PFSK-1 (cell line): Measurements from ENCODE around the gene MAP3K21.

ENCODE experiments used
- FOXP2 ChIP-seq: optimal IDR thresholded peaks from 2 replicates; pipeline ENCODE3; 2011; ENCODE audit warnings: borderline replicate concordance, control low read depth, inconsistent platforms; ENCODE audit not compliant: insufficient read depth; ENCODE audit errors: extremely low read length, extremely low read depth
- POLR2AphosphoS5 ChIP-seq: IDR thresholded peaks from 2 replicates; pipeline ENCODE4 v1.6.1; 2012; ENCODE audit warnings: low read depth, mild to moderate bottlenecking, control low read depth, low read length, moderate library complexity
- SIN3A ChIP-seq: IDR thresholded peaks from 2 replicates; pipeline ENCODE4 v1.6.1; 2012; ENCODE audit warnings: mild to moderate bottlenecking, low read length, moderate library complexity, borderline replicate concordance; ENCODE audit not compliant: insufficient read depth
- TAF1 ChIP-seq: IDR thresholded peaks from 2 replicates; pipeline ENCODE4 v1.6.1; 2012; ENCODE audit warnings: low read length, control low read depth, borderline replicate concordance; ENCODE audit not compliant: insufficient read depth
- TF ChIP-seq, protein P1 (sequence below), 2 experiments: IDR thresholded peaks; 2 replicates each; pipeline versions ENCODE4 v1.6.1 to v1.8.0; 2011 to 2012; ENCODE audit warnings: low read depth in 2 of 2, low read length in 2 of 2, control low read depth in 1 of 2, inconsistent platforms in 1 of 2, mild to moderate bottlenecking in 1 of 2, moderate library complexity in 1 of 2; ENCODE audit not compliant: insufficient read depth in 1 of 2

MAP3K21 gene

DNA sequence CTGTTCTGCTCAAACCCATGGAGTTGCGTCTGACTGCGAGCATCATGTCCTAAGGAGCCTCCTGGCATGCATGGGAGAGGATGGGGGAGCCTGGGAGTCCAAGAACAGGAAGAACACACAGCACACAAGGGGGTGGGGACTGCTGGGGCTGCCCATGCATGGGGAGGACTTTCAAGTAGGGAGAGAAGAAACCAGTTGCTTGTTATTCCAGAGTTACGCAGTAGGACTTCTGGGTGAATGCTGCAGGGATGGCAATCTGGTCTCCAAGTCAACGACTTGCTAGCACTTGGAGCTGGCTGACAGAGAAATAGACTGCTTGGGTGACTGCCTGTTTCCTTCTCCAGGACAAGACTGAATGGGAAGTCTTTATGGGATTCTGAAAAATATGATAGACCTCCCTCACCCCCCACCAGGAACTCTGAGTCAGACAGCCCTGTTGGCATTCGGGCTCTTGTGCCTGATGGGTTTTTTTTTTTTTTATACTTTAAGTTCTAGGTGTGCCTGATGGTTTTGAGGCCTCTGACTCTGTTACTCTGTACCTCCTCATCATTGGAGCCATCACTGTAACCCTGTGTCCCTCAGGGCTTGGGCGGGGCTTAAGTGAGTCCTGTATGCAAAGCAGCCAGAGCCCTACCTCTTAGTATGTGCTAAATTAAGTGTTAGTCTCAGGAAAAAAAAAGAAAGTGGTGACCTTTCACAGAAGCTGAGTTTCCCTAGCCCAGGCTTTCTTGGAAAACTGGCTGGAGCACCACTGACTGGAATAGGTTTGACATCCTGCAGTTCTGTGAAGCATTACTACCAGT is 30.3 kb downstream of the MAP3K21 start:
- TF ChIP-seq TAF1: no peak
- TF ChIP-seq POLR2AphosphoS5: no peak
- no peak for TF ChIP-seq FOXP2
- TF ChIP-seq, protein P1, sequence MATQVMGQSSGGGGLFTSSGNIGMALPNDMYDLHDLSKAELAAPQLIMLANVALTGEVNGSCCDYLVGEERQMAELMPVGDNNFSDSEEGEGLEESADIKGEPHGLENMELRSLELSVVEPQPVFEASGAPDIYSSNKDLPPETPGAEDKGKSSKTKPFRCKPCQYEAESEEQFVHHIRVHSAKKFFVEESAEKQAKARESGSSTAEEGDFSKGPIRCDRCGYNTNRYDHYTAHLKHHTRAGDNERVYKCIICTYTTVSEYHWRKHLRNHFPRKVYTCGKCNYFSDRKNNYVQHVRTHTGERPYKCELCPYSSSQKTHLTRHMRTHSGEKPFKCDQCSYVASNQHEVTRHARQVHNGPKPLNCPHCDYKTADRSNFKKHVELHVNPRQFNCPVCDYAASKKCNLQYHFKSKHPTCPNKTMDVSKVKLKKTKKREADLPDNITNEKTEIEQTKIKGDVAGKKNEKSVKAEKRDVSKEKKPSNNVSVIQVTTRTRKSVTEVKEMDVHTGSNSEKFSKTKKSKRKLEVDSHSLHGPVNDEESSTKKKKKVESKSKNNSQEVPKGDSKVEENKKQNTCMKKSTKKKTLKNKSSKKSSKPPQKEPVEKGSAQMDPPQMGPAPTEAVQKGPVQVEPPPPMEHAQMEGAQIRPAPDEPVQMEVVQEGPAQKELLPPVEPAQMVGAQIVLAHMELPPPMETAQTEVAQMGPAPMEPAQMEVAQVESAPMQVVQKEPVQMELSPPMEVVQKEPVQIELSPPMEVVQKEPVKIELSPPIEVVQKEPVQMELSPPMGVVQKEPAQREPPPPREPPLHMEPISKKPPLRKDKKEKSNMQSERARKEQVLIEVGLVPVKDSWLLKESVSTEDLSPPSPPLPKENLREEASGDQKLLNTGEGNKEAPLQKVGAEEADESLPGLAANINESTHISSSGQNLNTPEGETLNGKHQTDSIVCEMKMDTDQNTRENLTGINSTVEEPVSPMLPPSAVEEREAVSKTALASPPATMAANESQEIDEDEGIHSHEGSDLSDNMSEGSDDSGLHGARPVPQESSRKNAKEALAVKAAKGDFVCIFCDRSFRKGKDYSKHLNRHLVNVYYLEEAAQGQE (IDR thresholded peaks at IDR 0.05; ENCODE audit: insufficient read depth in 1 of 2, low read depth in 2 of 2, low read length in 2 of 2): no peak
- TF ChIP-seq SIN3A: no peak

DNA sequence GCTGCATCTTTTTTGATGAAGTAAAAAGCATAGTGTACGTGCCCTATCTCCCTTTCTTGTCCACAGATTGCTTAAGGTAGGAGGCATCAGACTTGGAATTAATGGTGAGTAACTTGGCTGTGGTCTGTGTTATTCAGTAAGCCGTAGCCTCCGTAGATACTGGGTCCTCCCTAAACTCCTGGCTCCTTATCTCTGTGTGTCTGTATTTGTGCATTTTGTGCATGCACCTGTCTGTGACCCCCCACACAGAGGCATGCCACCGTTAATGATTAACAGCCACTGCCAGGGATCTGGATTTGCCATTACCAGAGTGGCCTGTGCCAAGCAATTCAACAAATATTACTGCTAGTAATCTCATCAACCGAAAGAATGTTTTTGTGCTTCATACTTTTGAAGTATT is 31.9 kb downstream of the MAP3K21 start:
- TF ChIP-seq, protein P1 (IDR thresholded peaks at IDR 0.05; ENCODE audit: insufficient read depth in 1 of 2, low read depth in 2 of 2, low read length in 2 of 2): no peak
- TF ChIP-seq FOXP2: no peak
- TF ChIP-seq POLR2AphosphoS5: no peak
- no peak for TF ChIP-seq TAF1
- TF ChIP-seq SIN3A: no peak

DNA sequence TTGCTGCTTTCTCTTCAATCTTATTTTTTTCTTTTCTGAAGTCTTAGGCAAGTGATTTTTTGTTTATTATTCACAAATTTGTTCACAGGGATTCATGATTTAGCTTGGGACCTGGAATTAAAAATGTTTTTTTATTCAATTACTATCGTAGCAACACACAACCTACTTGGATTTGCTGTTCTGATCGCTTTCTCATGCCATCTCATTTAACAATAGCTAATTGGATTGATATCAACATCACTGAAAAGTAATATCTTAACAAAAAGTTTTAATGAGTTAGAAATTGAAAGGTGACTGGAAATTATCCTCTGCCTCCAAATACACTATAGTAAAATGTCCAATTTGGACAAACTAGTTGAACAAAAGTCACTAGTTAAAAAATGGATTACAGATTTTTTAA is 32.4 kb downstream of the MAP3K21 start:
- TF ChIP-seq TAF1: no peak
- no peak for TF ChIP-seq FOXP2
- TF ChIP-seq SIN3A: no peak
- TF ChIP-seq POLR2AphosphoS5: no peak
- TF ChIP-seq, protein P1 (IDR thresholded peaks at IDR 0.05; ENCODE audit: insufficient read depth in 1 of 2, low read depth in 2 of 2, low read length in 2 of 2): no peak

DNA sequence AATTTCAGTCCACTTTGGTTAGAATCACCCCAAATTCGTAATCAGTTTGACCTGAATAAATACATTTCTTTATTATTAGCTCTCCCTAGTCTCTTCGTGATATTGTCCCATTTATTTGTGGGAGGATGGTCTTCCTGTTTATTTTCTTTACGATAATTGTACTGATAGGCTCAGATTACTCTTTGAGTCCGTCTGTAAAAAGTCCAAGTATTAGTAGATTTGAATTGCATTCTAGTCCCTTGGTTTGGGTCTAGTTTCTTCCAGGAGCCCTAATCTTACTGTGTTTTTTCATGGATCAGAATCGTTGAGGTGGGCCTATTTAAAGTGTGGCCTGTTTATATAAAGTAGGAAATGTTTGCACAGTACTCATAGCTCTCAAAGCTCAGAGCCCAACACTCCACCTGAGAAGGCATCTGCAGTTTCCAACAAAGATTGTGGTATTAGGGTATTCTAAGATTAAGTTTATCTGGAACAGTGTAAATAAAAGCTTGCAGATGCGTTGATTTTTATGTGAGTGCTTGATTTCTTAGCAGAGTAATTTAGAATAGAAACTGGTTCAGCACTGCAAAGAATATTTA is 33.1 kb downstream of the MAP3K21 start:
- TF ChIP-seq FOXP2: no peak
- TF ChIP-seq, protein P1 (IDR thresholded peaks at IDR 0.05; ENCODE audit: insufficient read depth in 1 of 2, low read depth in 2 of 2, low read length in 2 of 2): no peak
- no peak for TF ChIP-seq SIN3A
- no peak for TF ChIP-seq POLR2AphosphoS5
- no peak for TF ChIP-seq TAF1
